ENCODE measurements around the gene PCDHGA9.
"Not testable (repeated sequence)": the region's sequence is repeated elsewhere in the genome, so short reads cannot be mapped to it uniquely, and the experiment has no call there.

PCDHGA9 gene

GRCh38 chr5:141371572-141372475, 30.8 kb upstream of the PCDHGA9 start:
- Histone ChIP-seq H3K9me3 (ENCODE audit: control extremely low read depth in 1 of 5, control insufficient read depth in 4 of 5, insufficient read depth in 2 of 5, low read depth in 1 of 5, low read length in 4 of 5) (peaks cover 11 to 70% (median 57%) of the 10 kb centered on the region in 5 experiments), H3K4me3 (ENCODE audit: control insufficient read depth in 1 of 7, extremely low read depth in 1 of 7, insufficient read depth in 4 of 7, low read depth in 2 of 7, low read length in 6 of 7) (no peak overlapping the region), H3K4me1 (ENCODE audit: control extremely low read depth in 1 of 4, control insufficient read depth in 4 of 4, insufficient read depth in 4 of 4, low read length in 3 of 4) (peaks cover 0 to 6% (median under 1%) of the 10 kb centered on the region in 4 experiments), H3K27me3 (replicated peaks in 2 of 5; ENCODE audit: control insufficient read depth in 4 of 5, insufficient read depth in 5 of 5, low read length in 4 of 5) (peaks cover 9 to 81% (median 22%) of the 10 kb centered on the region in 5 experiments), H3K27ac (ENCODE audit: insufficient read depth in 1 of 2, low read depth in 1 of 2, low read length in 2 of 2, poor library complexity in 1 of 2, severe bottlenecking in 2 of 2) (no peak overlapping the region), H3K36me3 (ENCODE audit: control insufficient read depth in 4 of 4, insufficient read depth in 4 of 4, low read length in 3 of 4) (peaks cover 0 to 5% (median 0%) of the 10 kb centered on the region in 4 experiments)
- POLR2A ChIA-PET, result no interaction called here
- CTCF ChIA-PET, result interaction anchor here (0.8 to 3.1 kb wide), 6 partner anchors 9 to 186 kb away, joined by 3 to 17 read pairs (median 10); partner anchors contain the start of genes PCDHGB2, PCDHGB5 and PCDHGB6
- WGBS (ENCODE audit: insufficient coverage), result 30% methylated on average over 69 of the region's 69 CpGs
- DNase-seq, result no peak

GRCh38 chr5:141373673-141374317, 28.8 kb upstream of the PCDHGA9 start, which contains the start of gene PCDHGA6:
PCDHGA6 (plus strand) TSS chr5:141373891; CDS start chr5:141374084, 193 bp downstream.
- peak in 2 of 3 donors; percentile 30 to 44 for DNase-seq
- 19% methylated on average over 25 of the region's 27 CpGs for WGBS (ENCODE audit: insufficient coverage)
- Histone ChIP-seq H3K4me1 (ENCODE audit: control extremely low read depth in 1 of 4, control insufficient read depth in 4 of 4, insufficient read depth in 4 of 4, low read length in 3 of 4) (peaks cover 0 to 6% (median under 1%) of the 10 kb centered on the region in 4 experiments), H3K27me3 (replicated peaks in 2 of 5; ENCODE audit: control insufficient read depth in 4 of 5, insufficient read depth in 5 of 5, low read length in 4 of 5) (peaks cover 9 to 84% (median 24%) of the 10 kb centered on the region in 5 experiments), H3K4me3 (ENCODE audit: control insufficient read depth in 1 of 7, extremely low read depth in 1 of 7, insufficient read depth in 4 of 7, low read depth in 2 of 7, low read length in 6 of 7) (peak within 1 kb of the TSS in 3 of 7 experiments; percentile 12 to 35 (median 12)), H3K9me3 (ENCODE audit: control extremely low read depth in 1 of 5, control insufficient read depth in 4 of 5, insufficient read depth in 2 of 5, low read depth in 1 of 5, low read length in 4 of 5) (peaks cover 11 to 79% (median 62%) of the 10 kb centered on the region in 5 experiments), H3K36me3 (ENCODE audit: control insufficient read depth in 4 of 4, insufficient read depth in 4 of 4, low read length in 3 of 4) (peaks cover 0 to 5% (median 0%) of the 10 kb centered on the region in 4 experiments), H3K27ac (ENCODE audit: insufficient read depth in 1 of 2, low read depth in 1 of 2, low read length in 2 of 2, poor library complexity in 1 of 2, severe bottlenecking in 2 of 2) (no peak within 1 kb of the TSS)
- ChIA-PET CTCF (interaction anchor here (0.7 to 1.0 kb wide), 3 partner anchors 10 to 17 kb away, joined by 3 to 5 read pairs (median 3); partner anchors contain the start of genes PCDHGA5 and PCDHGB2), POLR2A (no interaction called here)

- CTCF ChIA-PET, result interaction anchor here (0.7 to 1.0 kb wide), 2 partner anchors 11 to 14 kb away, joined by 3 to 5 read pairs; partner anchors contain the start of genes PCDHGA5 and PCDHGB2
- H3K27ac ChIP-seq (ENCODE audit: insufficient read depth in 1 of 2, low read depth in 1 of 2, low read length in 2 of 2, poor library complexity in 1 of 2, severe bottlenecking in 2 of 2), result no peak overlapping the region
- H3K27me3 ChIP-seq (replicated peaks in 2 of 5; ENCODE audit: control insufficient read depth in 4 of 5, insufficient read depth in 5 of 5, low read length in 4 of 5), result peaks cover 9 to 78% (median 22%) of the 10 kb centered on the region in 5 experiments
Observed at GRCh38 chr5:141374627-141375026, 28.0 kb upstream of the PCDHGA9 start.

GRCh38 chr5:141375444-141376155, 27.0 kb upstream of the PCDHGA9 start:
- POLR2A ChIA-PET; DNase-seq; H3K36me3 ChIP-seq (ENCODE audit: control insufficient read depth in 4 of 4, insufficient read depth in 4 of 4, low read length in 3 of 4); H3K4me1 ChIP-seq (ENCODE audit: control extremely low read depth in 1 of 4, control insufficient read depth in 4 of 4, insufficient read depth in 4 of 4, low read length in 3 of 4); H3K4me3 ChIP-seq (ENCODE audit: control insufficient read depth in 1 of 7, extremely low read depth in 1 of 7, insufficient read depth in 4 of 7, low read depth in 2 of 7, low read length in 6 of 7); H3K27ac ChIP-seq (ENCODE audit: insufficient read depth in 1 of 2, low read depth in 1 of 2, low read length in 2 of 2, poor library complexity in 1 of 2, severe bottlenecking in 2 of 2): not testable (repeated sequence)
- peaks cover 13 to 77% (median 62%) of the 10 kb centered on the region in 5 experiments for H3K9me3 ChIP-seq (ENCODE audit: control extremely low read depth in 1 of 5, control insufficient read depth in 4 of 5, insufficient read depth in 2 of 5, low read depth in 1 of 5, low read length in 4 of 5)
- WGBS (ENCODE audit: insufficient coverage), result 38% methylated on average over 17 of the region's 48 CpGs
- CTCF ChIA-PET, result interaction anchor here (0.6 kb wide), 1 partner anchor 764 kb away, joined by 3 read pairs; no protein-coding TSS in a partner anchor
- peaks cover 9 to 71% (median 19%) of the 10 kb centered on the region in 5 experiments for H3K27me3 ChIP-seq (replicated peaks in 2 of 5; ENCODE audit: control insufficient read depth in 4 of 5, insufficient read depth in 5 of 5, low read length in 4 of 5)

More at GRCh38 chr5:141374627-141375026, 28.0 kb upstream of the PCDHGA9 start:
- no peak overlapping the region for H3K4me3 ChIP-seq (ENCODE audit: control insufficient read depth in 1 of 7, extremely low read depth in 1 of 7, insufficient read depth in 4 of 7, low read depth in 2 of 7, low read length in 6 of 7)
- DNase-seq, result no peak
- peaks cover 0 to 6% (median under 1%) of the 10 kb centered on the region in 4 experiments for H3K4me1 ChIP-seq (ENCODE audit: control extremely low read depth in 1 of 4, control insufficient read depth in 4 of 4, insufficient read depth in 4 of 4, low read length in 3 of 4)
- POLR2A ChIA-PET, result no interaction called here
- H3K9me3 ChIP-seq (ENCODE audit: control extremely low read depth in 1 of 5, control insufficient read depth in 4 of 5, insufficient read depth in 2 of 5, low read depth in 1 of 5, low read length in 4 of 5), result peaks cover 13 to 80% (median 64%) of the 10 kb centered on the region in 5 experiments
- H3K36me3 ChIP-seq (ENCODE audit: control insufficient read depth in 4 of 4, insufficient read depth in 4 of 4, low read length in 3 of 4), result peaks cover 0 to 5% (median 0%) of the 10 kb centered on the region in 4 experiments
- 55% methylated on average over 12 of the region's 14 CpGs for WGBS (ENCODE audit: insufficient coverage)

GRCh38 chr5:141382469-141383294, 19.9 kb upstream of the PCDHGA9 start, which contains the start of gene PCDHGA7:
PCDHGA7 (plus strand) TSS chr5:141382742; CDS start chr5:141382900, 158 bp downstream.
- Histone ChIP-seq H3K36me3 (ENCODE audit: control insufficient read depth in 4 of 4, insufficient read depth in 4 of 4, low read length in 3 of 4) (no peaks in the 10 kb centered on the region), H3K9me3 (ENCODE audit: control extremely low read depth in 1 of 5, control insufficient read depth in 4 of 5, insufficient read depth in 2 of 5, low read depth in 1 of 5, low read length in 4 of 5) (peaks cover 3 to 62% (median 39%) of the 10 kb centered on the region in 5 experiments), H3K4me1 (ENCODE audit: control extremely low read depth in 1 of 4, control insufficient read depth in 4 of 4, insufficient read depth in 4 of 4, low read length in 3 of 4) (no peaks in the 10 kb centered on the region), H3K27me3 (replicated peaks in 2 of 5; ENCODE audit: control insufficient read depth in 4 of 5, insufficient read depth in 5 of 5, low read length in 4 of 5) (peaks cover 6 to 57% (median 28%) of the 10 kb centered on the region in 5 experiments), H3K4me3 (ENCODE audit: control insufficient read depth in 1 of 7, extremely low read depth in 1 of 7, insufficient read depth in 4 of 7, low read depth in 2 of 7, low read length in 6 of 7) (peak within 1 kb of the TSS in 6 of 7 experiments; percentile 16 to 63 (median 51)), H3K27ac (ENCODE audit: insufficient read depth in 1 of 2, low read depth in 1 of 2, low read length in 2 of 2, poor library complexity in 1 of 2, severe bottlenecking in 2 of 2) (no peak within 1 kb of the TSS)
- DNase-seq, result peak in 2 of 3 donors; percentile 54 to 58
- ChIA-PET POLR2A (no interaction called here), CTCF (interaction anchor here (0.7 to 1.5 kb wide), 4 partner anchors 14 to 181 kb away, joined by 3 to 5 read pairs (median 4); partner anchors contain the start of gene TAF7)
- 6% methylated on average over 31 of the region's 37 CpGs for WGBS (ENCODE audit: insufficient coverage)
